Activated T-helper 1 cell treated with anti-CD3 and anti-CD28 coated beads, Interleukin-12 subunit alpha, Interleukin-12 subunit beta, Interleukin-2, Interleukin-4 antibody, amounts not matched to agents 30 ng/mL and 10 ng/mL and 1 ng/mL, durations not matched to agents 14 hours and 24 hours and 36 hours (primary cell): Measurements from ENCODE around the gene PAFAH1B1. TPM values are rescaled to one million over a fixed set of nuclear protein-coding genes. Genes with fewer than 3 reads are reported as not detected.
"Not testable (repeated sequence)": the region's sequence is repeated elsewhere in the genome, so short reads cannot be mapped to it uniquely, and the experiment has no call there.

Experiments used
- DNase-seq: peaks from one replicate; pipeline ENCODE4 v3.0.0; 2021; ENCODE audit warnings: low spot score
- H3K27ac Mint-ChIP-seq: one replicate; pipeline ENCODE4 v1.8.0; 2021; ENCODE audit warnings: mild to moderate bottlenecking, mixed read lengths
- H3K27me3 Mint-ChIP-seq: one replicate; pipeline ENCODE4 v1.8.0; 2022; ENCODE audit warnings: mild to moderate bottlenecking, moderate library complexity, mixed read lengths; ENCODE audit not compliant: insufficient read depth
- H3K36me3 Mint-ChIP-seq: one replicate; pipeline ENCODE4 v1.8.0; 2021; ENCODE audit warnings: low read depth, mixed read lengths
- H3K4me1 Mint-ChIP-seq: one replicate; pipeline ENCODE4 v1.8.0; 2021; ENCODE audit warnings: low read depth, mixed read lengths
- H3K4me3 Mint-ChIP-seq: one replicate; pipeline ENCODE4 v1.8.0; 2021; ENCODE audit warnings: mild to moderate bottlenecking, moderate library complexity, mixed read lengths
- H3K9me3 Mint-ChIP-seq: one replicate; pipeline ENCODE4 v1.8.0; 2021; ENCODE audit warnings: mixed read lengths
- intact Hi-C: fragments of 100-400 bp; cut with micrococcal nuclease; formaldehyde crosslinking; loops from one replicate; pipeline ENCODE4 v1.15.1; 2024
- total RNA-seq: library from RNA; stranded (reverse); gene quantifications from 2 replicates; pipeline ENCODE4 v1.2.3, GENCODE V29; 2022

PAFAH1B1 gene
- 167 TPM in 2 replicates for total RNA-seq

DNA sequence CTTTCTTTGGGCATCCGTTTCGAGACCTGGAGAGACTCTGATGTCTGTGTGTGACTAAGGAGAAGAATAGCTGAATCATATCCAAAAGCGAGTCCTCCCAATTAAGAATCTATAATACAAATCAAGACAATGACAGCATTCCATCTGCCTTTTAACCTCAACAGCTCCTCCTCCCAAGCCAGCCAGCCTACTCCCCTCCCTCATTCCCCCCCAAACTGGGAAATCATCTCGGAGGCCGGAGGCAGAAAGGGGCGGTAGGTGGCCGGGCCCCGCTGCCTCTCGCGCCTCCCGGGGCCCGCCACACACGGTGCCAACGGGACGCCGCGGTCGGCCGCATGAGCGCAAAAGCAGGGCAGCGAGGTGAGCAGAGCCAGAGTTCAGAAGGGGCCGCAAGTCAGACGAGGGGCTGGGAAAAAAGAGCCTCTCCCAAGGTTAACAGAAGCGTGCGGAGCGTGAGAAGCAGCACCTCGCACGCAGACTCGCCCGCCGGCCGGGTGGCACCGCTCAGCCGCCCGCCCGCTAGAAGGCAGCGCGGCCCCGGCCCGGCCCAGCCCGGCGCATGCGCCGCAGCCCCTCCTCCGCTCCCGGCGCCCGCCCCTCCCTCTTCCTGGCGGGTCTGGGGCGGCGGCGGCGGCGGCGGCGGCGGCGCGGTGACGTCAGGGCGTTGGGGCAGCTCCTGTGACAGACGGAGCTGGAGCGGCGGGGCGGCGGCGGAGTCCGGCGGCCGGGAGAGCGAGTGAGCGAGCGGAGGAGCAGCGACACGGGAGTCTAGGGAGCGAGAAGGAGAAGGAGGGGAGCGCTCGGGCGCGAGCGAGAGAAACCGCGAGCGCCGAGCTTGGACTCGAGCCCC is at the start of gene PAFAH1B1:
TSS of gene PAFAH1B1 (plus strand) at position 684 of the 850 bp plus-strand sequence. CDS start 44,635 bp downstream, outside the sequence.
- Mint-ChIP-seq H3K27me3 (peaks cover 3% of the 10 kb centered on the region), H3K4me3 (peak within 1 kb of the TSS; percentile 96), H3K27ac (peak within 1 kb of the TSS; percentile 94), H3K4me1 (peaks cover 28% of the 10 kb centered on the region), H3K9me3 (no peaks in the 10 kb centered on the region), H3K36me3 (peaks cover 9% of the 10 kb centered on the region)
- DNase-seq: peak; percentile 94
- intact Hi-C loops: loop anchor here (1.0 to 5.0 kb wide), 5 partner anchors 82 to 256 kb away; partner anchors contain the start of genes CLUH, METTL16, SGSM2 and TSR1

- Mint-ChIP-seq H3K4me1 (no peaks in the 10 kb centered on the region), H3K36me3 (no peaks in the 10 kb centered on the region), H3K27me3 (peaks cover 3% of the 10 kb centered on the region), H3K27ac (no peak overlapping the region), H3K9me3 (no peaks in the 10 kb centered on the region), H3K4me3 (no peak overlapping the region)
- intact Hi-C loops: no loop called here
- DNase-seq: no peak
Measured at GRCh38 chr17:2545393-2545792, 48.1 kb upstream of the PAFAH1B1 start.

DNA sequence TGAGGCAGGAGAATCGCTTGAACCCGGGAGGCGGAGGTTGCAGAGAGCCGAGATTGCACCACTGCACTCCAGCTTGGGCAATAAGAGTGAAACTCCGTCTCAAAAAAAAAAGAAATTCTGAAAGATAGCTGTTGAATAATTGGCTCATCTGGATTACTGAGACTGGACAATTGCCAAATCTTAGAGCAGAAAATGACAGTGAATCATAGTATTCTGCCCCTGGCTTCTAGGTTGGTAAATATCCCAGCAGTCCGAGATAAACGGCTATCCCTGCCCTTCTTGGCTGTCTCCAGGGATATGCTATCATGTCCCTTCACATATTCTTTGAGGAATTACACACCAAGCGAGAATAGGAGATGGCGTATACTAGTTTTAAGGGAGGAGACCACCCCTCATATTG is 46.3 kb upstream of the PAFAH1B1 start:
- Mint-ChIP-seq H3K27ac (no peak overlapping the region), H3K9me3 (no peaks in the 10 kb centered on the region), H3K4me1 (no peaks in the 10 kb centered on the region), H3K36me3 (no peaks in the 10 kb centered on the region), H3K27me3 (peaks cover 3% of the 10 kb centered on the region), H3K4me3 (no peak overlapping the region)
- intact Hi-C loops: no loop called here
- no peak for DNase-seq

GRCh38 chr17:2548026-2548425 is 45.4 kb upstream of the PAFAH1B1 start:
- intact Hi-C loops, H3K4me3 Mint-ChIP-seq, H3K27me3 Mint-ChIP-seq, H3K9me3 Mint-ChIP-seq, H3K4me1 Mint-ChIP-seq, H3K27ac Mint-ChIP-seq, DNase-seq, H3K36me3 Mint-ChIP-seq: not testable (repeated sequence)

- no peaks in the 10 kb centered on the region for H3K9me3 Mint-ChIP-seq
- H3K27me3 Mint-ChIP-seq: peaks cover 3% of the 10 kb centered on the region
- no peak for DNase-seq
Measured at GRCh38 chr17:2549392-2550211, 43.9 kb upstream of the PAFAH1B1 start.

DNA sequence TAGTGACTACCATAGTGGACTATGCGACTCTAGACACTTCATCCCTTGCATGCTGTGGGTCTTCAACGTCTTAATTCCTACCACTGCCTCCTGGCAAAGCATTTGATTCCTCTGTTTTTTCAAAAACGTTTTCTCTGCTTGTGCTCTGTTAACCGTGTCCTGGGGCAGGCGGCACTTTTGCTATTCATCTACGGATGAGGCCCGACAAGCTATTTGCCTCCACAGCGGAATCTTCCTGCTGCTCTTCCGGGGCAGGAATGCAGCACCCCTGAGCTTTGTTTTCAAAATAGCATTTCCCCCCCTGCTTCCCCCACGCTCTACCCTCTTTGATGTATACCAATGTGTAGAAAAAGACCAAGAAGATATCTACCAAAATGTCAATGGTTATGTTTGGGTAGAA is 42.0 kb upstream of the PAFAH1B1 start:
- Mint-ChIP-seq H3K27me3 (peaks cover 3% of the 10 kb centered on the region), H3K36me3 (no peaks in the 10 kb centered on the region), H3K4me1 (no peaks in the 10 kb centered on the region), H3K27ac (no peak overlapping the region), H3K4me3 (no peak overlapping the region), H3K9me3 (no peaks in the 10 kb centered on the region)
- intact Hi-C loops: no loop called here
- no peak for DNase-seq

More at GRCh38 chr17:2549392-2550211, 43.9 kb upstream of the PAFAH1B1 start:
- Mint-ChIP-seq H3K4me3 (no peak overlapping the region), H3K4me1 (no peaks in the 10 kb centered on the region), H3K27ac (no peak overlapping the region), H3K36me3 (no peaks in the 10 kb centered on the region)
- intact Hi-C loops: no loop called here

- H3K36me3 Mint-ChIP-seq: no peaks in the 10 kb centered on the region
- DNase-seq: no peak
- no peaks in the 10 kb centered on the region for H3K9me3 Mint-ChIP-seq
- H3K27ac Mint-ChIP-seq: no peak overlapping the region
- intact Hi-C loops: no loop called here
- H3K4me3 Mint-ChIP-seq: no peak overlapping the region
- H3K27me3 Mint-ChIP-seq: peaks cover 3% of the 10 kb centered on the region
- no peaks in the 10 kb centered on the region for H3K4me1 Mint-ChIP-seq
Measured at GRCh38 chr17:2551928-2552327, 41.5 kb upstream of the PAFAH1B1 start.

- H3K9me3 Mint-ChIP-seq: no peaks in the 10 kb centered on the region
- no peaks in the 10 kb centered on the region for H3K4me1 Mint-ChIP-seq
- peaks cover 7% of the 10 kb centered on the region for H3K27me3 Mint-ChIP-seq
- no peak overlapping the region for H3K27ac Mint-ChIP-seq
- H3K36me3 Mint-ChIP-seq: no peaks in the 10 kb centered on the region
- intact Hi-C loops: no loop called here
- no peak for DNase-seq
- H3K4me3 Mint-ChIP-seq: no peak overlapping the region
Measured at GRCh38 chr17:2560658-2561057, 32.8 kb upstream of the PAFAH1B1 start.

DNA sequence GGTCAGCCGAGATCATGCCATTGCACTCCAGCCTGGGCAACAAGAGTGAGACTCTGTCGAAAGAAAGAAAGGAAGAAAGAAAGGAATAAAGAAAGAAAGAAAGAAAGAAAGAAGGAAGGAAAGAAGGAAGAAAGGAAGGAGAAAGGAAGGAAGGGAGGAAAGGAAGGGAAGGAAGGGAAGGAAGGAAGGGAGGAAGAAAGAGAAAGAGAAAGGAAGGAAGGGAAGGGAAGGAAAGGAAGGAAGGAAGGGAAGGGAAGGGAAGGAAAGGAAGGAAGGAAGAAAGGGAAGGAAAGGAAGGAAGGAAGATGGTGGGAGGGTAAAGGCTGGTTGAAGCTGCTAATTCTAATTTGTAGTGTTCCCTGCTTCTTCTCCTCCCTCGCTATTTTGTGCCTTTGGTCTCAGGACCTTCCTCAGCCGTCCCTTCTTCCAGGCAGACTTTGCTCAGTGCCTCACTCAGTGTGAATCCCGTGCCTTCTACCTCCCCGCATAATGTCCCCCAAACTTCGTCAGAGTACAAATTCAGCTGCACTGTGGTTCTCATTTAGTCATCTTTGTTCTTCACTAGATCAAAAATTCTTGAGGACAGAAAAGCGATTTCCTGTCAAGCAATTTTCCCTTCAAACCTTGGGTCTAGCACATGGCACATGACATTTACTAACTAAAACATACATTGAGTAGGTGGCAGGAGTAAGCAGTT is 31.1 kb upstream of the PAFAH1B1 start:
- H3K4me3 Mint-ChIP-seq: no peak overlapping the region
- H3K27ac Mint-ChIP-seq: no peak overlapping the region
- H3K9me3 Mint-ChIP-seq: no peaks in the 10 kb centered on the region
- no peaks in the 10 kb centered on the region for H3K4me1 Mint-ChIP-seq
- H3K27me3 Mint-ChIP-seq: peaks cover 5% of the 10 kb centered on the region
- H3K36me3 Mint-ChIP-seq: no peaks in the 10 kb centered on the region
- no peak for DNase-seq
- intact Hi-C loops: no loop called here

- no peak overlapping the region for H3K4me3 Mint-ChIP-seq
- H3K9me3 Mint-ChIP-seq: no peaks in the 10 kb centered on the region
- H3K27ac Mint-ChIP-seq: no peak overlapping the region
- peaks cover 5% of the 10 kb centered on the region for H3K27me3 Mint-ChIP-seq
- H3K4me1 Mint-ChIP-seq: no peaks in the 10 kb centered on the region
- H3K36me3 Mint-ChIP-seq: no peaks in the 10 kb centered on the region
- DNase-seq: no peak
- intact Hi-C loops: loop anchor here (1.0 kb wide), 1 partner anchor 44 kb away; no protein-coding TSS in a partner anchor
Measured at GRCh38 chr17:2563061-2563460, 30.4 kb upstream of the PAFAH1B1 start.

DNA sequence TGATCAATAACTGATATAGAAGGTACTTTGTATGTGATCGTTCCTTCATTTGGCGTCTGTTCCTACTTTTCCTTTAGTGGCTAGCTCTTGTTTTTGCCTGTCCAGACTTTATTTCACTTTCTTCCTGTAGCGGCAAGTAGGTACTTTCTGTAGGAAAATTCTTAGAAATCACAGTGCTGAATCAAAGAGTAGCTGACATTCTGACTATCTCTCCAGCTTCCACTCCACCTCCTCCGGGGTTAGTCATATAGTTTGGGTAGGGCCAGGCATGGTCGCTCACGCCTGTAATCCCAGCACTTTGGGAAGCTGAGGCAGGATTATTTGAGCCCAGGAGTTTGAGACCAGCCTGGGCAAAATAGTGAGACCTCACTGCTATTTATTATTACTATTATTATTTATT is 29.9 kb upstream of the PAFAH1B1 start:
- Mint-ChIP-seq H3K4me3 (no peak overlapping the region), H3K9me3 (no peaks in the 10 kb centered on the region), H3K27me3 (peaks cover 5% of the 10 kb centered on the region), H3K4me1 (no peaks in the 10 kb centered on the region), H3K27ac (no peak overlapping the region), H3K36me3 (no peaks in the 10 kb centered on the region)
- intact Hi-C loops: loop anchor here (1.0 kb wide), 1 partner anchor 44 kb away; no protein-coding TSS in a partner anchor
- DNase-seq: no peak

DNA sequence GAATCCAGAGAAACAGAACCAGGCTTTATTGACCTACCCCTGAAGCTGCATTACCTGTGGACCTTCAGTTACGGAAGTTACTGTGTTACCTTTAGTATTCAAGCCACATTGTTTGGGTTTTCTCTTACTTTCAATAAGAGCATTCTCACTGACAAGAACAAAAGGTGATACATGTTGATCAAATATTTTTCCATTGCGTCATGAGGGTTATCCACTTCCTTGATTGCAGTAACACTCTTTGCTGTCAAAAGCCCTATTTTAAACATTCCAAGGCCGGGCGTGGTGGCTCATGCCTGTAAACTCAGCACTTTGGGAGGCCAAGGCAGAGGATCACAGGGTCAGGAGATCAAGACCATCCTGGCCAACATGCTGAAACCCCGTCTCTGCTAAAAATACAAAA is 28.6 kb upstream of the PAFAH1B1 start:
- H3K9me3 Mint-ChIP-seq: no peaks in the 10 kb centered on the region

More for the DNA sequence above, 28.6 kb upstream of the PAFAH1B1 start:
- Mint-ChIP-seq H3K27ac (no peak overlapping the region), H3K4me1 (no peaks in the 10 kb centered on the region), H3K27me3 (peaks cover 5% of the 10 kb centered on the region), H3K36me3 (no peaks in the 10 kb centered on the region), H3K4me3 (no peak overlapping the region)
- DNase-seq: no peak
- intact Hi-C loops: no loop called here
